HT-29 (cell line): ENCODE results near the gene PERM1. TPM values are rescaled to one million over a fixed set of nuclear protein-coding genes. Genes with fewer than 3 reads are reported as not detected.
"Not testable (repeated sequence)": the region's sequence is repeated elsewhere in the genome, so short reads cannot be mapped to it uniquely, and the experiment has no call there.

Experiments
- DNase-seq: peaks from one replicate; pipeline ENCODE4 v3.0.0-alpha.2; 2015; ENCODE audit warnings: low spot score
- total RNA-seq: library from RNA; depleted of rRNA; stranded (reverse); fragments of >200 nt; shearing (Covaris generic); gene quantifications from 2 replicates; pipeline ENCODE4 v1.2.3, GENCODE V29; 2014

Gene PERM1
- total RNA-seq, 1 experiment from 2014 or later = 0.03 TPM

- DNase-seq = no peak
These were observed 16.3 kb upstream of the PERM1 start for GRCh38 chr1:997993-998744.

- no peak for DNase-seq
These were observed 15.8 kb upstream of the PERM1 start for GRCh38 chr1:997713-997992.

- DNase-seq = no peak
These were observed 15.2 kb upstream of the PERM1 start for GRCh38 chr1:996851-997712.

- no peak for DNase-seq
These were observed 14.1 kb upstream of the PERM1 start for GRCh38 chr1:995665-996633.

GRCh38 chr1:994546-994945 lies 12.7 kb upstream of the PERM1 start:
- not testable (repeated sequence) for DNase-seq

GRCh38 chr1:993379-993995 lies 11.6 kb upstream of the PERM1 start:
- DNase-seq = no peak

GRCh38 chr1:992362-992761 lies 10.5 kb upstream of the PERM1 start:
- no peak for DNase-seq

- DNase-seq = no peak
These were observed 10.0 kb upstream of the PERM1 start for GRCh38 chr1:991895-992294.

GRCh38 chr1:991275-991674 lies 9.4 kb upstream of the PERM1 start:
- DNase-seq = not testable (repeated sequence)

- DNase-seq = not testable (repeated sequence)
These were observed 6.2 kb upstream of the PERM1 start for GRCh38 chr1:988061-988460.

- DNase-seq = no peak
These were observed 3.2 kb upstream of the PERM1 start for GRCh38 chr1:985126-985525.

GRCh38 chr1:984476-984814 lies 2.6 kb upstream of the PERM1 start:
- DNase-seq = no peak

- DNase-seq = no peak
These were observed 2.0 kb upstream of the PERM1 start for GRCh38 chr1:983798-984475.

GRCh38 chr1:982765-983436 lies 1.0 kb upstream of the PERM1 start:
- no peak for DNase-seq

- no peak for DNase-seq
These were observed 370 bp downstream of the PERM1 start for GRCh38 chr1:981491-981954.

- no peak for DNase-seq
These were observed 1.1 kb downstream of the PERM1 start for GRCh38 chr1:980602-981395.

GRCh38 chr1:980137-980571 lies 1.7 kb downstream of the PERM1 start:
- DNase-seq = no peak

- DNase-seq = no peak
These were observed 2.2 kb downstream of the PERM1 start for GRCh38 chr1:979744-980072.
